C4-2B (cell line): ENCODE results near the gene AMER3.

Experiments used
- H3K27ac ChIP-seq: fragments of 450-650 bp; 2 replicates; pipeline ENCODE4 v1.5.1; 2017
- ZFX ChIP-seq: fragments of 450-650 bp; IDR thresholded peaks from 2 replicates; pipeline ENCODE4 v1.6.1; 2017
- TF ChIP-seq, protein P1 (sequence below): fragments of 450-650 bp; conservative IDR thresholded peaks from 2 replicates; pipeline ENCODE4 v1.5.1; 2017; ENCODE audit warnings: mild to moderate bottlenecking

Gene AMER3

DNA sequence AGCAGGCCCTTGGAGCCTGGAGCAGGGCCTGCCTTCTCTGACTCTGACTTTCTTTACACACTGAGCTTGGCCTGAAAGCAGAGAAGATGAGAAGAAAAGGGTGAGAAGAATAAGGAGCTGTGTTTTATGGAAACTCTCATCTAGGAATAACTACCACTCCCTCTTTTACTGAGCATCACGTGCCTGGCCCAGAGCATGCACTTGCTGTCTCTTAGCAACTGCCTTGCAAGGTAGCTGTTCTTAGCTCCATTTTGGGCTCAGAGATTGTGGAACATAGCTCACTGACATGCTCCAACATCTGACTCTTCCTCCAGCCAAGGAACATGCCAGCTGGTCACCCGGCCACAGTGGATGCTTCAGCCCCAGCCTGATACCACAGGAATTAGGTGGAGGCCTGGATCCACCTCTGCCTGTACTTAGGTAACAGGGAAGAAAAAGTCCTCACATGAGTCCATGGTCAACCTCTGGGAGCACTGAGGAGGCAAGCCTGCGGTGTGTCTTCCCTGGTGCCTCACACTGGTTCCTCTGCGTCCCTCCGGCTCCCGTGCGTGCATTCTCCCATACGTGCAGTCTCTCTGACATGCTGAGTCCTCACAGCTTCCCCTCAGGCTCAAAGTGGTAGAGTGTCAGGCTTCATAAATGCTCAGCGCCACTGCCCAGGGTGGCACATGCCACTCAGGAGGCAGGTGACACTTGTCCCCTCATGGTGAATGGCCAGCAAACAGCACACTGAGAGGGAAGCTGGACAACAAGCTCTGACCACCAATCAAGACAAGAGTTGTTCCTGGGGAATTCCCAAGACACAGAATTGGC, 35.7 kb downstream of the AMER3 start:
- TF ChIP-seq, protein P1, sequence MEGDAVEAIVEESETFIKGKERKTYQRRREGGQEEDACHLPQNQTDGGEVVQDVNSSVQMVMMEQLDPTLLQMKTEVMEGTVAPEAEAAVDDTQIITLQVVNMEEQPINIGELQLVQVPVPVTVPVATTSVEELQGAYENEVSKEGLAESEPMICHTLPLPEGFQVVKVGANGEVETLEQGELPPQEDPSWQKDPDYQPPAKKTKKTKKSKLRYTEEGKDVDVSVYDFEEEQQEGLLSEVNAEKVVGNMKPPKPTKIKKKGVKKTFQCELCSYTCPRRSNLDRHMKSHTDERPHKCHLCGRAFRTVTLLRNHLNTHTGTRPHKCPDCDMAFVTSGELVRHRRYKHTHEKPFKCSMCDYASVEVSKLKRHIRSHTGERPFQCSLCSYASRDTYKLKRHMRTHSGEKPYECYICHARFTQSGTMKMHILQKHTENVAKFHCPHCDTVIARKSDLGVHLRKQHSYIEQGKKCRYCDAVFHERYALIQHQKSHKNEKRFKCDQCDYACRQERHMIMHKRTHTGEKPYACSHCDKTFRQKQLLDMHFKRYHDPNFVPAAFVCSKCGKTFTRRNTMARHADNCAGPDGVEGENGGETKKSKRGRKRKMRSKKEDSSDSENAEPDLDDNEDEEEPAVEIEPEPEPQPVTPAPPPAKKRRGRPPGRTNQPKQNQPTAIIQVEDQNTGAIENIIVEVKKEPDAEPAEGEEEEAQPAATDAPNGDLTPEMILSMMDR = no peak
- no peak for TF ChIP-seq ZFX
- H3K27ac ChIP-seq = no peak overlapping the region

DNA sequence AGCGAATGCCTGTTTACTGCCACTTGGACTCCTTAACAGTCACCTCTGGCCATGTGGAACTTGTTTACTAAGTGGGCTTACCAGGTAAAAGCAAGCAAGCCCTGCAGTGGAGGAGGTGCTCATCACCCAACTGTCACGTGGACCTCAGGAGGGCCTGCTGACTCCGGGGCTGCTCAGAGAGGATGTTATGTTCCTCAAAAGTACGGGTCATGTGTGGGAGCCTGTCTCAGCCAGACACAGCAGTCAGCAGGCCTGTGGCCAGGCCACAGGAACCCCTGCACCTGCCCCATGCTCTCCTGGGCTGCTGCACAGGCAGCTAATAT, 36.2 kb downstream of the AMER3 start:
- TF ChIP-seq, protein P1 = no peak
- no peak for TF ChIP-seq ZFX
- no peak overlapping the region for H3K27ac ChIP-seq

DNA sequence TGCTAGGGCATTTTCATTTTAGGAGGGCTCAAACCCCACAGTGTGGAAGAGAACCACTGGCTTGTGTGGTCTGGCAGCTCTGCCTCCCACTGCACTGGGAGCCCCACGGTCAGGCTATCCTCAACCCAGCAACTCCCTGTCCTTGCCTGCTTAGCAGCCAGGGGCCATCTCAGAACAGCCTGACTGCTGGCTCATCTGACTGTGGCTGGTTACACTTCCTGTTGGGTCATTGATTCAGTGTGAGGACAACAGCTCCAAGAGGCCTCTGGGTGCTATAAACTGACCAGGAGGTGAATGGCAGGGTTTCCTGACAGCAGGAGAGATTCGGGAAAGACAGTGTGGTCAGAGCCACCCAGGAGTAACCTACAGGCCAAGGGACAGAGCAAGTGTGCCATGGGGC, 40.1 kb downstream of the AMER3 start:
- TF ChIP-seq, protein P1 = no peak
- TF ChIP-seq ZFX = no peak
- no peak overlapping the region for H3K27ac ChIP-seq

DNA sequence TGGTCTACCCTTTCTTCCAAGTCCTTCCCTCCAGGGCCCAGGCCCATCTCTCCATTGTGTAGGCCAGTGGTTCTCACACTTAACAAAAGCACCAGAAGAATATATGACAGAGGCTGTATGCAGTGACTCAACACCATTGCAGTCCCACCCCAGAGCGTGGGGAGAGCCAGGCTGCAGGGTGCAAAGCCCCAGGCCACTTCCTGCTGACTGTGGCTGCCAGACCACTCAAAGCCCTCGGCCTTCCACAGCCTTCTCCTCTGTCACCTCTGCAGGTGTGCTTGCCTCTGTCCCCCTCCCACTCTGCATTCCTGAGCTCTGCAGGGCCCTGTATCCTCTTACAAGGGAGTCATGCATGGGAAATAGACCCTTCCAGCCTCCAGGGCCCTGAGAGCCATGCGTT, 41.0 kb downstream of the AMER3 start:
- no peak for TF ChIP-seq ZFX
- TF ChIP-seq, protein P1 = no peak
- H3K27ac ChIP-seq = no peak overlapping the region

DNA sequence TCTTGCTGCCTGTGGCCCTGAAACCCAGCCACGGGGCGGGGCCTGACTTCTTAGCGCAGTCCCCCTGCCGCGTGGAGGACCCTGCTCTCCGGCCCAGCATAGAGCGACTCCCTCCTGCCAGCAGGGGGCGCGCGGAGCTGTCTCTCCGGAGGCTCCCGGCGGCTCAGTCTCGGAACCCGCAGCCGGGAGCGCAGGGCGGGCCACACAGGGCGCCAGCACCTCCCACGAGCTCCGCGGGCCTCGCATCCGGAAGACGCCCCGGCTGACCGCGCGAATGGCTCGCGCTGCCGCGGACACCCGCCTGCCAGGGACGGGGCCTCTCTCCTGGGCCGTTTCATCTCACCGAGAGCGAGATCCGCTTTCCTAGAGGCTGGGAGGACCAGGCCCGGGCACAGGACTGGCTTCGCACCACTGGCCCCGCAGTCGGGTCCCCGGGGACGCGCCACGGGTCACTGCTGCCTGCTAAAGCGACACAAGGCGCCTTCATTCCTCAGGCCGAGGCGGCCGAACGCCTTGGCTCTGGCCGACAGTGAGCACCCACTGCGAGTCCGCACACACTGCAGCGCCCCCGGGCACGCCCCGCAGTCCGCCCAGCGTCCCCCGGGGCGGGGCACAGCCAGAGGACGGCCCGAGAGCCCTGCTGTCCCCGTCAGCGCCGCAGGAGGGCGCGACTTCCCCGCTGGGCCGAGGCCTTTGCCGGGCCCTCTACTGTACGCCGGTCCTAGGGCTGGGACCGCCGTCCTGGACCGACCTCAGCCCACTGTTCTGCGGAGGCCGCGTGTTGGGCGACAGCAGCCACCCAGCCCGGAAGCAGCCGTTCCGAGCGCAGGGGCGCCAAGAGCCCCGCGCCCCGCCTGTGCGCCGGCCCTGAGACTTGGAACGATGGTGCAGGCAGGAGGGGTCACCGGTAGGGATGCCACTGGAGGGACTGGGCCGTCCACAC, 42.4 kb downstream of the AMER3 start:
- peak overlapping the region; percentile 71 for H3K27ac ChIP-seq

DNA sequence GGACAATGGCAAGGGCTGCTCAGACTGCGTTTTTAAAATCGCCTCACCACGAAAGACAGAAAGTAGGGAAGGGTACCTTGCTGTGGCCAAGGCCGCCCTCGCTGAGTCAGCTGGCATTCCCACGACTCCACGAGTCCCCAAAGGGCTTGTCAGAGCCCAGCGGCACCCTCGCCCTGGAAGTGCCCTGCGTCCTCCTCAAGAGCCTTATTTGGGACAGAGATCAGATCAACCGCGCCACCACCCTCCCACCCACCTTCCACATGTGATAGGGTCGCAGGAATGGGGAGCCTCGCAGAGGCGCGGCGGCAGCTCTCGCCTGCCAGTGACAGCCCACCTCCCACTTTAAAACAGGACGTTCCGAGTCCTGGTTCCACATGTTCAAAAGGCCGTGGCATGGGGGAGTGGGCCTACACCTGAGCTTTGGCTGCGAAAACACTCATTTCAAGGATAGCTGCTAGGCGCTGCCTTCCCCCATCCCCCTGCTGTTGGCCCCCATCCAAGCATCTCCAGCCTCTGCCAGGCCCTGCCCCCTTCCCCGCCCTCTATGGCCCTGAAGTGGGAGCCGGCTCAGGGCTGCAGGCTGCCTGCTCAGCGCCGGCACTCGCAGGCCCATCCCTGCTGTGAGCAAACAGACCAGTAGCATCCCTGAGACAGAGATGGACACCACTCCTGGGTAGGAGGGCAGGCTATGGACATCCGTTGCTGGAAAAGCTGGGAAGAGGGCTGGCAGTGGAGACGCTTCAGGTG, 43.3 kb downstream of the AMER3 start:
- TF ChIP-seq, protein P1 = no peak
- no peak for TF ChIP-seq ZFX
- H3K27ac ChIP-seq = peak overlapping the region; percentile 71; the same call in 1 of the 2 replicates

More for the DNA sequence above, 42.4 kb downstream of the AMER3 start:
- TF ChIP-seq ZFX = peak; percentile 52; the same call in 1 of the 2 replicates
- TF ChIP-seq, protein P1 = peak; percentile 95
